H1 (cell line): ENCODE measurements around the gene GRK5. TPM values are rescaled to one million over a fixed set of nuclear protein-coding genes. Genes with fewer than 3 reads are reported as not detected.

Experiments
- CHD1 ChIP-seq: IDR thresholded peaks from 2 replicates; pipeline ENCODE4 v1.6.1; 2012; ENCODE audit warnings: low read depth, low read length, improper control_type of control experiment
- CHD7 ChIP-seq: fragments of 300-600 bp; sonication (generic); IDR thresholded peaks from 2 replicates; pipeline ENCODE4 v1.7.1; 2012; ENCODE audit warnings: low read length, moderate library complexity, mild to moderate bottlenecking, inconsistent platforms; ENCODE audit not compliant: insufficient replicate concordance
- CREB1 ChIP-seq: IDR thresholded peaks from 2 replicates; pipeline ENCODE4 v1.6.1; 2012; ENCODE audit warnings: inconsistent platforms
- CTBP2 ChIP-seq: IDR thresholded peaks from 2 replicates; pipeline ENCODE4 v1.7.0; 2011; ENCODE audit warnings: borderline replicate concordance, mild to moderate bottlenecking, moderate library complexity, mixed read lengths, low read length; ENCODE audit not compliant: insufficient read depth, insufficient read length
- RFX5 ChIP-seq: IDR thresholded peaks from 2 replicates; pipeline ENCODE4 v1.6.1; 2011; ENCODE audit warnings: low read depth, low read length, improper control_type of control experiment, borderline replicate concordance
- SP2 ChIP-seq: IDR thresholded peaks from 2 replicates; pipeline ENCODE4 v1.6.1; 2012; ENCODE audit warnings: mild to moderate bottlenecking, low read length, inconsistent platforms
- SP4 ChIP-seq: IDR thresholded peaks from 2 replicates; pipeline ENCODE4 v1.6.1; 2012; ENCODE audit warnings: low read length, inconsistent platforms
- SRF ChIP-seq: IDR thresholded peaks from 2 replicates; pipeline ENCODE4 v1.6.1; 2011; ENCODE audit warnings: mild to moderate bottlenecking, low read depth, low read length, moderate library complexity
- SUZ12 ChIP-seq: fragments of 200-600 bp; sonication (generic); IDR thresholded peaks from 2 replicates; pipeline ENCODE4 v1.6.1; 2012; ENCODE audit warnings: mild to moderate bottlenecking, inconsistent platforms, low read length, moderate library complexity, mixed read lengths
- TAF1 ChIP-seq: IDR thresholded peaks from 2 replicates; pipeline ENCODE4 v1.6.1; 2011; ENCODE audit warnings: mild to moderate bottlenecking, low read depth, low read length
- TCF12 ChIP-seq: IDR thresholded peaks from 2 replicates; pipeline ENCODE4 v1.6.1; 2011; ENCODE audit warnings: low read depth, mild to moderate bottlenecking, low read length
- USF2 ChIP-seq: IDR thresholded peaks from 2 replicates; pipeline ENCODE4 v1.6.1; 2011; ENCODE audit warnings: low read length, improper control_type of control experiment
- polyA plus RNA-seq, 7 experiments: library from polyadenylated mRNA; depleted of rRNA in 3 of 7; stranded (reverse) in 5 of 7; unstranded in 2 of 7; fragments of >200 nt in 5 of 7; fragments of 200-250 nt in 2 of 7; gene quantifications; 1 replicate in 5 of 7; 2 replicates in 1 of 7; 4 replicates in 1 of 7; pipeline versions ENCODE4 v1.2.1 to v1.2.3, GENCODE V29; 2011 to 2013; ENCODE audit warnings: missing spikeins in 2 of 7, mixed read lengths in 2 of 7
- total RNA-seq: library from RNA; stranded (reverse); fragmentation: NEBNext Ultra II Directional; extraction: Animal tissue kit (Norgen Biotek cat#: 25700); gene quantifications from 2 replicates; pipeline ENCODE4 v1.2.1, GENCODE V29; 2021

GRK5 gene
- total and polyA plus RNA-seq, 2 of the 8 experiments (the other 6 are each of a cell fraction or from before 2014, with no cell fraction given): 0.54 to 2.5 TPM

- no peak for TF ChIP-seq CHD7
- TF ChIP-seq CTBP2: no peak
- no peak for TF ChIP-seq SUZ12
- TF ChIP-seq RFX5: no peak
- TF ChIP-seq CHD1: no peak
- no peak for TF ChIP-seq TAF1
- no peak for TF ChIP-seq SP4
- no peak for TF ChIP-seq SP2
- TF ChIP-seq TCF12: no peak
- TF ChIP-seq USF2: no peak
- no peak for TF ChIP-seq SRF
- TF ChIP-seq CREB1: no peak; the same call in 1 of the 2 replicates
These were observed 34.8 kb downstream of the GRK5 start (continued) for GRCh38 chr10:119242186-119242585.
